H4 (cell line): Measurements from ENCODE around the gene CHERP. TPM values are rescaled to one million over a fixed set of nuclear protein-coding genes. Genes with fewer than 3 reads are reported as not detected.
"Not testable (repeated sequence)": the region's sequence is repeated elsewhere in the genome, so short reads cannot be mapped to it uniquely, and the experiment has no call there.

Experiments
- DNase-seq: peaks from one replicate; pipeline ENCODE4 v3.0.0-alpha.2; 2015; ENCODE audit warnings: low spot score
- total RNA-seq: library from RNA; depleted of rRNA; stranded (reverse); fragments of >200 nt; shearing (Covaris generic); gene quantifications from 2 replicates; pipeline ENCODE4 v1.2.3, GENCODE V29; 2014

CHERP gene
- total RNA-seq, 1 experiment from 2014 or later = 4.1 TPM

DNA sequence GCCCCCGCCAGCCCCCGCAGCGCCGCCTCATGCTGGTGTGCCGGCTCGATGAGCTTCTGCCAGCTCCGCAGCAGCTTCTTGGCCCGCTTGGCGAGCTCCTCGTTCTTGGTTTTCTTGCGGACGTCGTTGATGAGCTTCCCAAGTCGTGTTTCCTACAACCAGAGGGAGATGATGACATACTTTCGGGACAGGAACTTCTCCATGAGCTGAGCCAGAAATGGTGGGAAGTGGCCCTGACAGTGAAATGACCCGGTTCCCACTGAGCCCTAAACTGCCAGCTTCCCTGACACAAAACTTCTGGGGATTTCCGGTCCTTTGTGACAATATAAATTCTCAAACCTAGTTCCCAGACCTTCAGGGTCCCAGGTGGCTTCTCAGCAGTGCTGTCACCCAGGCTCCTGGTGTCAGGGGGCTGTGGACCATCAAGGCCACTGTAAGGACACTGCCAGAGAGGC lies 35.3 kb upstream of the CHERP start:
- DNase-seq = no peak

DNA sequence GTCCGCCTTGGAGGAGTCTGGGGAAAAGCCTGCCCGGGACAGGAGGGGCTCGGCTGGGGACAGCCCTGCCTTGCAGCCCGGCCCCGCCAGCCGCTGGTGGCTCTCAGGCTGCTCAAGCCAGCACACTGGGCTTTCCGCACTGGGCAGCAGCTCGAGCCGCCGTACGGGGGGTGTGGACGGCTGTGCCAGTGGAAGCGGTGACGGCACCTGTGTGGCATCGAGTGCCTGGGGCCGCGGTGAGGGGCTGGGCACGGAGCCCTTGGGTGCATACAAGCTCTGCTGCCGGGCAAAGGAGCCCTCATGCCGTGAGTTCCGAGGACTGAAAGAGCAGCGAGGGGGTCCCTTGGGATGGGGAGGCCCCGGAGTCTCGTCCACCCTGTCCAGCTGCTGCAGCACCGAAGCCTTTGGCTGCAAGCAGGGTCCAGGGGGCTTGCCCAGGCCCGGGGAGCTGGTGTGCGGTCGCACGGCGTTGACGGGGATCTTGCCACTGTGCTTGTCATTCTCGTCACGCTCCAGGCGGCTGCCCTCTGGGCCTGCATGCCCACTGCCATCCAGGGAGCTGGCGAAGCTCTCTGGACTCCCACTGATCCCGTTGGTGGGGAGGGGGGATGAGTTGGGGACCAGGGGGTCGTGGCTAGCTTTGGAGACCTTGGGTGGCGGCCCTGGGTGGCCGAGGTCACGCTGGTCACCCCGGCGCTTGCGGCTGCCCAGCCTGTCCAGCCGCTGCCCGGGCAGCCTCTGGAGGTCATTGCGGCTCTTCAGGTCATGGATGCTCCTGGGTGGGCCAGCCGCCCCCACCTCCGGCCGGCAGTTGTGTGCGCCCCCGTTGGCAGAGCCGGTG lies 34.7 kb upstream of the CHERP start:
- DNase-seq = no peak

DNA sequence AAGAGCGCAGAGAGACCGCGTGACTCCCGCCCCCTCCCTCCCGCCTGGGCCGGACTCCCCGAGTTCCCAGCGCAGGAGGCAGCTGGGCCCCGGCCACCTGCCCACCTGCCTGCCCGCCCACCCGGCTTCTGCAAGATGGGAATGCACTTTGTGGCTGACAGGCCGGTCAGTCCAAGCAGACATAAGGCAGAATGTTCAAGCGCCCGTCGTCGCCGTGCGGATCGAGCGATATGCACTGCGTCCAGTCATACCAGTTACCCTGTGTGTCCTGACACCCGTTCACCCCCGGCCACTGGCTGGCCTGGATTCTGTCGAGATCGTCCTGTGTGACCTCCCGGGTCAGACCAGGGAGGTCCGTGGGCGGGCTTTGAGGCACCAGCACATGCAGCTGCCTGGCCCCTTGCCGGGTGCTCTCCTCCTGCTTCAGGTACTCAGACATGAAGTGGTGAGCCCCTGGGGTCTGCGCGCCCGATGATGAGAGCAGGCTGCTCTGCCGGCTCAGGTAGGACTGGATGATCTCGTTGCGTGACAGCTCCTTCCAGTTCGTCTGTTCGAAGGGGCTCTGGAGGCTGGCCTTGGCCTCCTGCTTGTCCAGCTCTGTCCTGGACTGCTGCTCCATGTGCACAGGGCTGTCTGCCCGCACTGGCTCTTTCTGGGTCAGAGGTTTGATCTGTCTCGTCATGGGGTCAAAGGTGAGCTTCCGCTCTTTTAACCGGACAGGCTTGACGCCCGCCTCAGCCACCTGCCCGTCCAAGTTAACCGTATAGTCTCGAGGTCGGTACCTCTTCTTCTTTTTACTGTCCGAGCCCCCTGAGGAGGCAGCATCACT lies 33.8 kb upstream of the CHERP start:
- DNase-seq = no peak

DNA sequence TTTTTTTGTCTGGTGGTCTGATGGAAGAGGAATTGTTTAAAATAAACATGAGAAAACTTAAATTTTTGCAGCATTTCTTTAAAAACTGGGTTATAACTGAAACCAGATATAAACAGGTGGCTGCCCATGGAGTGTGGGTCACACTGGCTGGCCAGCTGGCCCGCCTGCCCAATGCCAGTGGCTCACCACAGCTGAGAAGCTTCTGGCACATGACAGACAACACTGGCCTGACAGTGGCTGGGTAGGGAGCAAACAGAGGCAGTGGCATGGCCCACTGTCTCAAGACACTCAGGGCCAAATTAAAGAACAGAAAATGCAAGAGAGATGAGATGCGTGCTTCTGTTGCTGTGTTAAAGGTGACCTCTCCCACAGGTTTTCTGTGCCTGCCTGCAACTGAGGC lies 33.0 kb upstream of the CHERP start:
- no peak for DNase-seq

DNA sequence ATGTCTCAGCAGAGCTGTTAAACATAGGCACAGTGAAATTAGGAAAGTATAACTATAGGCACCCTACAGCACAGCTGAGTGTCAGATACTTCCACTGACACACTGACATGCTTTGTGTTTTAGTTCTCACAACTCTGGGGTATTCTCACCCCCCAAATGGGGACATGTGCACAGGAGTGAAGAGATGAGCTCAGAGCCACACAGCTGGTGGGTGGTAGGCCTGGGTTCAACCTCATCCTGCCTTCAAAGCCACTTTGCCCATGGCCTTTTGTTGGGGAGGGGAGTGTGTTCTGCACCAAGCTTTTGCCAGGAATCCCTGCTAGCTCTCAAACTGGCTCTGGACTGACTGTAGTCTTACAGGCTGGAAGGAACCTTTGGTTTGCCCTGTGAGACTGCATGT lies 31.7 kb upstream of the CHERP start:
- DNase-seq = no peak

DNA sequence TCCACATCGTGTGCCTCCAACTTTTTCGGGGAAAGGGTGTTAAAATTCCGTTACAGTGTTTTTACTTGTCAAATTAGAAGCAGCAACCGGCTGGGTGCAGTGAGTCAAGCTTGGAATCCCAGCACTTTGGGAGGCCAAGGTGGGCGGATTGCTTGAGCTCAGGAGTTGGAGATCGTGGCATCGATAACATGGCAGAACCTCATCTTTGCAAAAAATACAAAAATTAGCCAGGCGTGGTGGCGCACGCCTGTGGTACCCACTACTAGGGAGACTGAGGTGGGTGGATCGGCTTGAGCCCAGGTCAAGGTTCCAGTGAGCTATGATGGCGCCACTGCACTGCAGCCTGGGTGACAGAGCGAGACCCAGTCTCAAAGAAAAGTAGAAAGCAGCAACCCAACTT lies 31.1 kb upstream of the CHERP start:
- DNase-seq = no peak

DNA sequence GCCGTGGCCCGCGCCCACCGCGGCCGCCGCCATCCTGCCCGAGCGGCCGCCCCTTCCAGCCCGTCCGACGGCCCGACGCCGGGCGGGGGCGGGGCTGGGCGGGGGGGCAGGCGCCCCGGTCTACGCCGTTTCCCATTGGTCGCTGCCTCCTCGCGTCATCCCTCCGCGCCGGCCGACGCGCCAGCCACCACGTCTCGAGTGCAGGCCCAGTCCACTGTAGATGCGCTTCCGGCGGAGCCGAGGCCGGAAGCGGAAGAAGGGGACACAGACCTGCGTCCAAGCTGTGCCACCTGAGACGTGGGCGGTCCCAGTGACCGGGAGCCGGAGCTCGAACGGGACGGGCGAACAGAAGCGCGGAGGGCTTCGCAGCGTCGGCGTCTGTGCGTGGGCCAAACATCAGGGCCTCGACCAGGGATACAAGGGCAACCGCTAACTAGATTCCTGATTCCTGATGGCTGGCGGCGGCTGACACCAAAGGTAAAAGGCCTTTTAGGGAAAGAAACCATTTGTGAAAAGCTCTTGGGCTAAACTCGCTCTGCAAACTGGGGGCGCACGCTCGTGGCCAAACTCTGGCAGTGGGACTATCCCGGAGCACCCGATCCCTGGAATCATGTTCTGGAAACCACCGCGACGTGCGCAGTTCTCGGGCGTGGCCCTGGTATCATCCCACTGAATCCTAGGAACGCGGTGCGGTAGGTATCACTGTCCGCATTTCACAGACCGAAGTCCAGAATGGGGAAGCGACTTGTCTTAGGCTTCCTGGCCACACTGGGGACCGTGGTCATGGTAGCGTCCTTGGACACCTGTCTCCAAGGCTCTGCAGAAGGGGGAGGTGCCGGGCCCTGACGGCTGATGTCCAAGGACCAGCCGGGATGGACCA lies 30.3 kb upstream of the CHERP start, which contains the start of gene SLC35E1:
Gene SLC35E1, minus strand, starts transcription at position 84 of the 880 bp plus-strand sequence. Its CDS starts 51 bp downstream, at position 33.
- DNase-seq = peak; percentile 99

DNA sequence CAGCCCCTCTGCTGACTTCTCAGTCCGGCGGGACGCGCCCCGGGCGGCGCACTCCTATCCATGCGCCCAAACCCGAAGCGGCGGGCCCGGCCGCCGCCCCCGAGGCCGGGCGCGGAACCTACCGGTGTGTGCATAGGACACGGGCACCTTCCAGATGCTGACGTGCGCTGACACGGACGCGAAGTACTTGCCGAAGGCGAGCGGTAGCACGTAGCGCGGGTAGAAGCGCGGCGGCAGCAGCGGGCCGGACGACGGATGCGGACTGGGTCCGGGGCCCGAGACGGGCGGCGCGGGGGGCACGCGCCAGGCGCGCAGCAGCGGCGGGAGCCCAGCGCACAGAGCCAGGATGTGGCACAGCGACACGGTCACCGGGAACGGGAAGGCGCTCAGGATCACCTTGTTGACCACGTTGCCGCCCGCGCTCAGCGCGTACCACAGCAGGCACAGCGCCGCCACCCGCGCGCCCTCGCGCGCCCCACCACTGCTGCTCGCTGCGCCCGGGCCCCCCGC lies 29.6 kb upstream of the CHERP start:
- DNase-seq = no peak

DNA sequence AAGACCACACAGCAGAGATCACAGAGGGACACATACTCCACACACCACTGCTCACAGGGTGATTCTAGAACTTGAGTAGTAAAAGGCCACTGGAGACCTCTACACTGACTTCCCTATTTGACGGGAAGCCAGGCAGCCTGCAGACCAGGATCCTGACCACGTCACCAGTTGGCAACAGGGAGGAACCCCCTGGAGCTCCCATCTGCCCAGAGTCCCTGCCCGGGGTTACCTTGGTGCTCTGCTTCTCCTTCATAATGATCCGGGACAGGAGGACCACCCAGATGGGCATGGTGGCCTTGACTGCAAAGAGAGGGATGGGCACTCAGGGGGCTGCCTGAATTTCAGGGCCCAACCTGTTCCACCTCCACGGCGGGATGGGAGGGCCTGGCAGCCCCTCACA lies 29.0 kb upstream of the CHERP start:
- DNase-seq = no peak

DNA sequence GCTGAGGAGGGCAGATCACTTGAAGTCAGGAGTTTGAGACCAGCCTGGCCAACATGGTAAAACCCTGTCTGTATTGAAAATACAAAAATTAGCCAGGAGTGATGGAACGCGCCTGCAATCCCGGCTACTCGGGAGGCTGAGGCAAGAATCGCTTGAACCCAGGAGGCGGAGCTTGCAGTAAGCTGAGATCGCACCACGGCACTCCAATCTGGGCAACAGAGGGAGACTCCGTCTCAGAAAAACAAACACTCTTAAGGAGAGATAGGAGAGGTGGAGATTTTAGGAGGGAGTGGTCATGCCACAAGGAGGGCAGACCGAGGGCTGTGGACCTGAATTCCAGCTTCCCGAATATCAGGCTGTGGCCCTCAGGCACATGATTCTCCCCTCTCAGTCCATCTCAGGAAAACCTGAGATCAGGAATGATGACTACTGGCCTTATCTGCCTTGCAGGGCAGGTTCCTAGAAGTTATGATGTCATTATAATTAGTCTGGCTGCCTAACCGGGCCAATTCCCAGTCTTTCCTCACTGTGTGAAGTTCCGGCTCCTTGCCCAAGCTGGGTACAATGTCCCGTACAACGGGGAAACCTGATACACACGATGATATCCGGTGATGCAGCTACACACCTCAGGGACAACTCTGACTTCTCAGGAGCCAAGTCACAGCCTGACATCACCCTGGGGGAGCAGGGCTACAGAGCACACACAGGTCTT lies 27.5 kb upstream of the CHERP start:
- DNase-seq = no peak

DNA sequence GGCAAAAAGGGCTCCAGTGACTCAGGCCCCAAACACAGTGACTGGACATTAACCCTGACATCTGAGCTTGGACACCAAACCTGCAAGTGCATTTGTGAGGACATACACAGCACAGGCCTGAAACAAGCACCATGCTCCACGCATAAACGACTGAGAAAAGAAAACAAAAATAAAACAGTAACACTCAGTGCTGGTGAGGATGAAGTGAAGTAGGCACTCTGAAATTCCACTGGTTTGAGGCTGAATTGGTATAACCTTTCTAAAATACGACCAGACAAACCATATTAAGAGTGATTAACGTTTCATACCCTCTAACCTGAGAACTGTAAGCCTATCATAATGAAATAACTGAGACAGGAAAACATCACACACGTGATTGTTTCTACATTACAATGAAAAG lies 24.5 kb upstream of the CHERP start:
- DNase-seq = no peak

DNA sequence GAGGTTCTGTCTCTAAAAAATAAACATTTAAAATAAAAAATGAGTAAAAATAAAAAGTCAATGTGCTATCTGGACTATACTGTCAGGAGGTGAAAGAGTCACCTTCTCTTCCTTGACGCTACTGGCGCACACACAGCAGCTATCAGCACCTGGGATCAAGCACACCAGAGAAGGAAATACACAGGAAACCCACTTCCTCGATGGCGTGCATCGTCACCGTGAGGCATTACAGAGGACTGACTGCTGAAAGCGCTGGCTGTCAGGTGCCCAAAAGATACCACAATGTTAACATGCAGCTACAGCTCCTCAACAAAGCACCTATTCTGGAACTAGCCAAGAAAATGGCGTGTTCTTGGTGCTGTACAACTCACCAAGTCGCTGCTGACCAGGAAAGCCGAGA lies 23.9 kb upstream of the CHERP start:
- DNase-seq = no peak

DNA sequence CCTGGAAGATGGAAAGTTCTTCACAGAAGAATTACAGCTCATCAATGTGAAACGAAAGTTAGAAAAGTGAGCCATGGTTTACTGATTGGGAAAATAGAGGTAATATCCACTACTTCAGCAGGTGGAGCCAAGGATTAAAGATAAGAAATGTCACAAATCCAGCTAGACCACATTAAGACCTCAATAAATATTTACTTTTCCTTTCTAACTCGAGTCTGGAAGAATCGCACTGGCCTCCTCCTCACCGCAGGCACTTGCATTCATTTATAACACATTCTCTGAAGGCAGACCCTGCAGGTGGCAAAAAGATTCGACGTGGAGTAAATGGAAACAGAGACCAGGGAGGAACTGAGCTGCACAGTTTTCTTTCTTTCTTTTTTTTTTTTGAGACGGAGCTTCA lies 22.6 kb upstream of the CHERP start:
- no peak for DNase-seq

DNA sequence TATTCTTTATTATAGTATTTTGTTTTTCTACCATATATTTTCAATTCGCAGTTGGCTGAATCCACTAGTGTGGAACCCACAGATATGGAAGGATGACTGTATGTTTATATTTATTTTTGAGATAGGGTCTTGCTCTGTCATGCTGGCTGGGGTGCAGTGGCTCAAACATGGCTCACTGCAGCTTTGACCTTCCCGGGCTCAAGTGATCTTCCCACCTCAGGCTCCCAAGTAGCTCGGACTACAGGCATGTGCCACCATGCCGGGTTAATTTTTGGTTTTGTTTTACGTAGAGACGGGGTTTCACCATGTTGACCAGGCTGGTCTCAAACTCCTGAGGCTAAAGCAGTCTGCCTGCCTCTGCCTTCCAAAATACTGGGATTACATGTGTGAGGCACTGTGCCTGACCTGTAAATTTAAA lies 20.4 kb upstream of the CHERP start:
- DNase-seq = no peak

DNA sequence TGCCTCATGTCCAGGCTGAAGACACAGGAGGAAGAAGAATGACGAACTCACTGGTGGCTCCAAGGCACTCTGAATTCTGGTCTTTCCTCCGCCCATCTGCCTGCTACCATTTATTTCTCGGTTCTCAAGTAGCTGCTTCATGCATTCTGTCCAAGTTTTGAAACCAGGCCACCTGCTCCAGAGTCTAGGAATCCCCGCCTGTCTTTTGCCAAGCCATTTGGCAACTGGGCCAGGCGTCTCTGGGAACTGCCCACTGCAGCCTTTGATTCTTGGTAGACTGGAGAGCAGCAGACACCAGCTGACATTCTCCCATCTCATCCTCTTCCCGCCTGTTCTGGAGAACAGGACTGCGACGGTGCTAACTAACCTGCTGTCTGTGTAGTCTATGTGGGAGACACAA lies 19.1 kb upstream of the CHERP start:
- no peak for DNase-seq

DNA sequence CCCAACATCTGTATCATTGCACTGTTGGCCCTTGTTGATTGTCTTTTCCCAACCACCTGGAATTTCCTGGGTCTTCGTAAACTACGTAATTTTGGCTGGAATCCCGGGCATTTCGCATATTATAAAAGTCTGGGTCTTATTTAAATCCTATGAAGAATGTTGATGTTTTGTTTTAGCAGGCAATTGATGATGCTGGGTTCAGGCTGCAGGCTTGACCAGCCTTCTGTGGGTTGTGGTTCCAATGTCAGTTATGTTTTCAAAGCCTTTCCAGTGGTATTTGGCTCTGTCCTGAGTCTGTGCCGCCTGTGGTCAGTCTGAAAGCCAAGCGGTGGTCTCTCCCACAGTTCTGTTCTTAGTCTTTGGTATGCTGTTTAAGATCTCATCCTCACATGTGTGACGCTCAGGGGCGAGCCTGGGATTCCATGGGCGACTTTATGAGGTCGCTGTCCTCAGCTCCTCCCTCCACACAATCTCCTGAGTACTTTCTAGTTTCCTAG lies 17.6 kb upstream of the CHERP start:
- DNase-seq = no peak

DNA sequence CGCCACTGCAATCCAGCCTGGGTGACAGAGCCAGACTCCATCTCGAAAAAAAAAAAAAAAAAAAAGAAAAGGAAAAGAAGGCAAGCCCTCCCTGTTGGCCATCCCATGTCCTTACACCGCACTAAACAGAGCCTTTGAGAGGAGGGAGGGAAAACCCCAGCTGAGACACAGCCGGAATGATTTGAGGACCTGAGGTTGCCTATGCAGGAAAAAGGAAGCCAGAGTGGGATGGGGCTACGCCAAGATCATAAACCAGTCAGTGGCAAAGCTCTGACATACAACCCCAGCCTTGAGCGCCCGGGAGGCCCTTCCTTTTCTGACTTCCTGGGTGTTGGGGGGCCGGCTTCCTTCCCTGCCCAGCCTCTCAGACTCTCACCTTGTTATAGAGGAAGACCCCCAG lies 12.5 kb upstream of the CHERP start:
- DNase-seq = no peak

DNA sequence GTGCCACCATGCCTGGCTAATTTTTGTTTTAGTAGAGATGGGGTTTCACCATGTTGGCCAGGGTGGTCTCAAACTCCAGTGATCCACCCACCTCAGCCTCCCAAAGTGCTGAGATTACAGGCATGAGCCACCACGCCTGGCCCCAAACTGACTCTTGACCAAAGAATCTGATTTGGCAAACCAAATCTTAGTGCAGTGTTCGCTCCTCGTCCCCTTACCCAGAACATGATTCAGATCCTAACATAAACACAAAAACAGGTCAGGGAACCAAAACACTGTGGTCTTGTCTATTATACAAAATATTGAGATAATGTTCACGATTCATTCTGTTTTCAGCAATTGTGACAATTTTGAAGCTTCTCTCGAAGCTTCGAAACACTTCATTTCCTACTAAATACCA lies 9.7 kb upstream of the CHERP start:
- not testable (repeated sequence) for DNase-seq

DNA sequence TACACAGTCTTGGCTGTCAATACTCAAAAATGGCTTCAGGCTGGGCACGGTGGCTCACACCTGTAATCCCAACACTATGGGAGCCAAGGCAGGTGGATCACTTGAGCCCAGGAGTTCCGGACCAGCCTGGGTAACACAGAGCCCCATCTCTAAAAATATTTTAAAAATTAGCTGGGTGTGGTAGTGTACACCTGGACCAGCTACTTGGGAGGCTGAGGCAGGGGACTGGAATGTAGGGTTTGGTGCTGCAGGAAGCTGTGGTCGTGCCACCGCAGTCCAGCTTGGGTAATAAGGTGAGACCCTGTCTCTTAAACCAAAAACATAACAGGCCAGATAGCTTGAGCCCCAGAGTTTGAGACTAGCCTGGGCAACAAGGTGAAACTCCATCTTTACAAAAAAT lies 6.7 kb upstream of the CHERP start:
- DNase-seq = no peak

DNA sequence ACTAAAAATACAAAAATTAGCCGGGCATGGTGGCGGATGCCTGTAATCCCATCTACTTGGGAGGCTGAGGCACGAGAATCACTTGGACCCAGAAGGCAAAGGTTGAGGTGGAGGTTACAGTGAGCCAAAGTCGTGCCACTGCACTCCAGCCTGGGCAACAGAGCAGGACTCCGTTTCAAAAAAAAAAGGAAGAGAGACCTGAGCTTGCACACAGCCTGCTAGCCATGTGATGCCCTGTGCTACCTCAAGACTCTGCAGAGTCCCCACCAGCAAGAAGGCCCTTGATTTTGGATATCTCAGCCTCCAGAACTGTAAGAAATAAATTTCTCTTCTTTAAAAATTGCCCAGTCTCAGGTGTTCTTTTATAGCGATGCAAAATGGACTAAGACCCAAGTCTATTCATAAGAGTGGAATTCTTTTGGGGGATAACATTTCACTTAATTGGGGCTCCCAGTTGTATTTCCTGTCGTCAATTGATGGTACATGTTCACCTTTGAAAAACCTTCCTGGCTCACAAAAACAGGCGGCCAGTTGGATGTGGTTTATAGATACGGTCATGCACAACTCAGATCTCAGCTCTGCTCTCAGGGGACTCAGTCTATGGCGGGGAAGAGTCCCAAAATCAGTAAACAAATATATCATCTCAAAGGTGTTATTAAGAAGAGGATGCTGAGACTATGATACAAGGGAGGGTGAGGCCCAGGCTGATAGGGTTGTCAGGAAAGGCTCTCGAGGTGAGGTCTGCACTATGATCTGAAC lies 2.4 kb upstream of the CHERP start:
- no peak for DNase-seq
